ENCODE data around the gene SMS. TPM values are rescaled to one million over a fixed set of nuclear protein-coding genes. Genes with fewer than 3 reads are reported as not detected.

Gene SMS
- total and polyA plus RNA-seq, 2 of the 4 experiments (the other 2 are of a cell fraction) = 176 to 230 TPM

DNA sequence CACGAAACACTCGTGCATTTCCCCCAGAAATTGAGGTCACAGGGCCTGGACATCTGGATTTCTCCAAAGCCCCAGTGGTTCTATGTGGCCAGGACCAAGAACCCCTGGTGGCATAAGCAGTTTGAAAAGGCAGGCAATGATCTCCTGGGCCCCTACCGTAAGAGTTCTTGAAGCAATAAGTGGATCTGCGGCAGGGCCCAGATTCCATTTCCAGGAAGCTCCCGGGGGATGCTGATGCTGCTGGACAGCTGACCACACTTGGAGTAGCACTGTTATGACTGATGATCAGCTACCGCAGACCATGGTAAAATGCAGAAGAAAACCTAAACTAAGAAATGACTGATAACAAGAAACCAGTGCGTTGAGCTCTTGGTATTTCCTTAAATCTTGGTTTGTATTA, 27.8 kb downstream of the SMS start:
- Histone ChIP-seq H3K27ac (ENCODE audit: insufficient read depth, low read length) (no peak overlapping the region), H3K9ac (ENCODE audit: low read depth, low read length) (no peak overlapping the region), H3K4me3 (ENCODE audit: insufficient read depth, low read depth, low read length) (no peak overlapping the region), H2BK5ac (ENCODE audit: low read depth, low read length, poor library complexity, severe bottlenecking) (no peak overlapping the region), H2BK20ac (ENCODE audit: low read depth, low read length) (no peak overlapping the region), H3K56ac (ENCODE audit: extremely low read depth, insufficient read depth, low read length) (no peak overlapping the region), H3K9me3 (ENCODE audit: control insufficient read depth, insufficient read depth, low read length) (no peaks in the 10 kb centered on the region), H2BK120ac (ENCODE audit: low read depth, low read length) (no peak overlapping the region), H3K27me3 (ENCODE audit: control insufficient read depth, insufficient read depth, low read length) (0 out of 2 replicates have a peak, but pooled peaks cover 2% of the 10 kb centered on the region), H2AK5ac (ENCODE audit: low read depth, low read length) (no peak overlapping the region), H4K91ac (ENCODE audit: insufficient read depth, low read depth, low read length) (no peak overlapping the region), H2BK15ac (ENCODE audit: low read depth, low read length) (no peak overlapping the region), H2AFZ (replicated peaks; ENCODE audit: low read length, poor library complexity) (no peak overlapping the region), H2AK9ac (replicated peaks; ENCODE audit: low read depth, low read length, poor library complexity) (no peak overlapping the region), H3K79me1 (ENCODE audit: low read depth in 1 of 2, low read length in 2 of 2) (peaks cover 0 to 11% of the 10 kb centered on the region in 2 experiments; a peak in 2 of 4 replicates), H3K9me1 (ENCODE audit: insufficient read depth, low read length) (peaks cover 3% of the 10 kb centered on the region), H3K4me2 (ENCODE audit: low read depth, low read length) (no peak overlapping the region), H4K20me1 (ENCODE audit: insufficient read depth, low read length) (peaks cover 67% of the 10 kb centered on the region), H3K36me3 (ENCODE audit: control insufficient read depth, insufficient read depth, low read length) (peaks cover 25% of the 10 kb centered on the region), H3K18ac (ENCODE audit: low read depth, low read length) (no peak overlapping the region), H3K4me1 (ENCODE audit: control insufficient read depth, insufficient read depth, low read length) (peaks cover 4% of the 10 kb centered on the region), H3K4ac (ENCODE audit: low read depth, low read length) (no peak overlapping the region), H3K23ac (ENCODE audit: low read depth, low read length) (no peak overlapping the region), H3K14ac (replicated peaks; ENCODE audit: low read depth, low read length) (no peak overlapping the region), H4K5ac (ENCODE audit: low read depth, low read length) (no peak overlapping the region), H4K8ac (ENCODE audit: low read depth in 2 of 2, low read length in 2 of 2) (no peak overlapping the region)
- ATAC-seq (ENCODE audit: low read depth) (no peak), DNase-seq (no peak)
- dilution Hi-C loops (cut with HindIII; ENCODE audit: low sequenced_read_pairs, unreplicated experiment) = no loop called here
- WGBS, 2 experiments (ENCODE audit: extremely low coverage in 2 of 2, insufficient read length in 1 of 2) = 90% methylated on average over 3 of the region's 7 CpGs; no CpG with 5 or more reads in 1 of the 2 experiments
- ChIA-PET CTCF (no interaction called here), POLR2A (ENCODE audit: unreplicated experiment) (no interaction called here)
- TF ChIP-seq RAD21 (IDR thresholded peaks at IDR 0.05; ENCODE audit: low read length) (no peak), MAFK (IDR thresholded peaks at IDR 0.05; ENCODE audit: low read depth, low read length) (no peak), FOS (IDR thresholded peaks at IDR 0.05; ENCODE audit: low read depth, low read length) (no peak), POLR2A (IDR thresholded peaks at IDR 0.05; ENCODE audit: low read depth, low read length) (no peak), CEBPB (IDR thresholded peaks at IDR 0.05; ENCODE audit: low read depth, low read length) (no peak), NFE2L2 (IDR thresholded peaks at IDR 0.05; ENCODE audit: low read depth, low read length) (no peak), BHLHE40 (IDR thresholded peaks at IDR 0.05; ENCODE audit: low read depth, low read length) (no peak), CHD1 (IDR thresholded peaks at IDR 0.05; ENCODE audit: low read depth, low read length) (no peak), SMC3 (IDR thresholded peaks at IDR 0.05; ENCODE audit: low read depth, low read length) (no peak), USF2 (IDR thresholded peaks at IDR 0.05; ENCODE audit: low read depth, low read length) (no peak), MAZ (IDR thresholded peaks at IDR 0.05; ENCODE audit: borderline replicate concordance, low read depth, low read length) (no peak), RFX5 (IDR thresholded peaks at IDR 0.05; ENCODE audit: low read depth, low read length) (no peak), RCOR1 (IDR thresholded peaks at IDR 0.05; ENCODE audit: insufficient replicate concordance, low read length) (no peak), MXI1 (IDR thresholded peaks at IDR 0.05; ENCODE audit: borderline replicate concordance, low read depth, low read length) (no peak)
- TF ChIP-seq, protein P1, sequence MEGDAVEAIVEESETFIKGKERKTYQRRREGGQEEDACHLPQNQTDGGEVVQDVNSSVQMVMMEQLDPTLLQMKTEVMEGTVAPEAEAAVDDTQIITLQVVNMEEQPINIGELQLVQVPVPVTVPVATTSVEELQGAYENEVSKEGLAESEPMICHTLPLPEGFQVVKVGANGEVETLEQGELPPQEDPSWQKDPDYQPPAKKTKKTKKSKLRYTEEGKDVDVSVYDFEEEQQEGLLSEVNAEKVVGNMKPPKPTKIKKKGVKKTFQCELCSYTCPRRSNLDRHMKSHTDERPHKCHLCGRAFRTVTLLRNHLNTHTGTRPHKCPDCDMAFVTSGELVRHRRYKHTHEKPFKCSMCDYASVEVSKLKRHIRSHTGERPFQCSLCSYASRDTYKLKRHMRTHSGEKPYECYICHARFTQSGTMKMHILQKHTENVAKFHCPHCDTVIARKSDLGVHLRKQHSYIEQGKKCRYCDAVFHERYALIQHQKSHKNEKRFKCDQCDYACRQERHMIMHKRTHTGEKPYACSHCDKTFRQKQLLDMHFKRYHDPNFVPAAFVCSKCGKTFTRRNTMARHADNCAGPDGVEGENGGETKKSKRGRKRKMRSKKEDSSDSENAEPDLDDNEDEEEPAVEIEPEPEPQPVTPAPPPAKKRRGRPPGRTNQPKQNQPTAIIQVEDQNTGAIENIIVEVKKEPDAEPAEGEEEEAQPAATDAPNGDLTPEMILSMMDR (conservative IDR thresholded peaks at IDR 0.05; ENCODE audit: low read depth, low read length) = no peak
- in situ Hi-C loops (cut with MboI; ENCODE audit: low sequenced_read_pairs) = no loop called here
- intact Hi-C loops (cut with micrococcal nuclease) = no loop called here
- no TSS peak for BruUV-seq (replicated peaks)
